ENCODE measurements around the gene FLOT1. TPM values are rescaled to one million over a fixed set of nuclear protein-coding genes. Genes with fewer than 3 reads are reported as not detected.
A peak's percentile ranks its signal among the peaks of the same experiment; 100 is the strongest.

Gene FLOT1
- total and polyA plus RNA-seq, 9 of the 15 experiments (the other 6 are each of a cell fraction or from before 2014, with no cell fraction given): 11.7 to 149 (median 118) TPM

GRCh38 chr6:30690403-30691207 lies 51.9 kb downstream of the FLOT1 start, which contains the start of gene NRM (continued):
- TF ChIP-seq PHTF2 (CRISPR knock-in tag; IDR thresholded peaks at IDR 0.05) (0 out of 2 replicates have a peak, but pooled peaks have one; percentile 37), GATAD2A (IDR thresholded peaks at IDR 0.05) (no peak), CSDE1 (IDR thresholded peaks at IDR 0.05) (no peak), ZFP91 (CRISPR knock-in tag; IDR thresholded peaks at IDR 0.05) (no peak), DDX20 (tag; IDR thresholded peaks at IDR 0.05; ENCODE audit: low read depth) (no peak), CBX8 (IDR thresholded peaks at IDR 0.05; ENCODE audit: borderline replicate concordance, extremely low read depth, low read depth, low read length, poor library complexity, severe bottlenecking) (no peak), CBX3 (IDR thresholded peaks at IDR 0.05; ENCODE audit: borderline replicate concordance in 1 of 2, low read length in 2 of 2) (no peak), SAFB (IDR thresholded peaks at IDR 0.05; ENCODE audit: borderline replicate concordance, low read depth, low read length) (no peak), LEF1 (IDR thresholded peaks at IDR 0.05) (no peak), TGIF2 (CRISPR knock-in tag; IDR thresholded peaks at IDR 0.05) (no peak), PHF20 (IDR thresholded peaks at IDR 0.05; ENCODE audit: partially characterized antibody) (no peak), HDAC2 (IDR thresholded peaks at IDR 0.05) (no peak; the same call in none of the 2 replicates), KHSRP (IDR thresholded peaks at IDR 0.05) (no peak), HEY1 (CRISPR knock-in tag; IDR thresholded peaks at IDR 0.05; ENCODE audit: borderline replicate concordance) (no peak), ZNF347 (CRISPR knock-in tag; IDR thresholded peaks at IDR 0.05; ENCODE audit: low read depth) (no peak), RFX1 (IDR thresholded peaks at IDR 0.05) (no peak), ZKSCAN8 (CRISPR knock-in tag; IDR thresholded peaks at IDR 0.05) (no peak), MBD2 (IDR thresholded peaks at IDR 0.05; ENCODE audit: borderline replicate concordance, low read depth) (peak; percentile 49; the same call in 1 of the 2 replicates), L3MBTL2 (IDR thresholded peaks at IDR 0.05) (peak; percentile 54)
- TF ChIP-seq, protein P1, sequence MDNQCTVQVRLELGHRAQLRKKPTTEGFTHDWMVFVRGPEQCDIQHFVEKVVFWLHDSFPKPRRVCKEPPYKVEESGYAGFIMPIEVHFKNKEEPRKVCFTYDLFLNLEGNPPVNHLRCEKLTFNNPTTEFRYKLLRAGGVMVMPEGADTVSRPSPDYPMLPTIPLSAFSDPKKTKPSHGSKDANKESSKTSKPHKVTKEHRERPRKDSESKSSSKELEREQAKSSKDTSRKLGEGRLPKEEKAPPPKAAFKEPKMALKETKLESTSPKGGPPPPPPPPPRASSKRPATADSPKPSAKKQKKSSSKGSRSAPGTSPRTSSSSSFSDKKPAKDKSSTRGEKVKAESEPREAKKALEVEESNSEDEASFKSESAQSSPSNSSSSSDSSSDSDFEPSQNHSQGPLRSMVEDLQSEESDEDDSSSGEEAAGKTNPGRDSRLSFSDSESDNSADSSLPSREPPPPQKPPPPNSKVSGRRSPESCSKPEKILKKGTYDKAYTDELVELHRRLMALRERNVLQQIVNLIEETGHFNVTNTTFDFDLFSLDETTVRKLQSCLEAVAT (IDR thresholded peaks at IDR 0.05): no peak
- TF ChIP-seq, protein P2, sequence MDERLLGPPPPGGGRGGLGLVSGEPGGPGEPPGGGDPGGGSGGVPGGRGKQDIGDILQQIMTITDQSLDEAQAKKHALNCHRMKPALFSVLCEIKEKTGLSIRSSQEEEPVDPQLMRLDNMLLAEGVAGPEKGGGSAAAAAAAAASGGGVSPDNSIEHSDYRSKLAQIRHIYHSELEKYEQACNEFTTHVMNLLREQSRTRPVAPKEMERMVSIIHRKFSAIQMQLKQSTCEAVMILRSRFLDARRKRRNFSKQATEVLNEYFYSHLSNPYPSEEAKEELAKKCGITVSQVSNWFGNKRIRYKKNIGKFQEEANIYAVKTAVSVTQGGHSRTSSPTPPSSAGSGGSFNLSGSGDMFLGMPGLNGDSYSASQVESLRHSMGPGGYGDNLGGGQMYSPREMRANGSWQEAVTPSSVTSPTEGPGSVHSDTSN (CRISPR knock-in tag; IDR thresholded peaks at IDR 0.05; ENCODE audit: low read depth): no peak
- TF ChIP-seq, protein P2 (tag; conservative IDR thresholded peaks at IDR 0.05; ENCODE audit: low read depth): 0 out of 2 replicates have a peak, but pooled peaks have one; percentile 24
- TF ChIP-seq, protein P3, sequence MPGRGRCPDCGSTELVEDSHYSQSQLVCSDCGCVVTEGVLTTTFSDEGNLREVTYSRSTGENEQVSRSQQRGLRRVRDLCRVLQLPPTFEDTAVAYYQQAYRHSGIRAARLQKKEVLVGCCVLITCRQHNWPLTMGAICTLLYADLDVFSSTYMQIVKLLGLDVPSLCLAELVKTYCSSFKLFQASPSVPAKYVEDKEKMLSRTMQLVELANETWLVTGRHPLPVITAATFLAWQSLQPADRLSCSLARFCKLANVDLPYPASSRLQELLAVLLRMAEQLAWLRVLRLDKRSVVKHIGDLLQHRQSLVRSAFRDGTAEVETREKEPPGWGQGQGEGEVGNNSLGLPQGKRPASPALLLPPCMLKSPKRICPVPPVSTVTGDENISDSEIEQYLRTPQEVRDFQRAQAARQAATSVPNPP (IDR thresholded peaks at IDR 0.05; ENCODE audit: borderline replicate concordance, insufficient read depth, insufficient read length): no peak
